WTC11 (cell line): ENCODE results near the gene CEP72.

Experiments
- CREB1 ChIP-seq: sonication (generic); formaldehyde crosslinking; IDR thresholded peaks from 2 replicates; pipeline ENCODE4 v1.8.0; 2023; ENCODE audit warnings: mild to moderate bottlenecking, missing genetic modification reagents
- ETV6 ChIP-seq: sonication (generic); formaldehyde crosslinking; IDR thresholded peaks from 2 replicates; pipeline ENCODE4 v1.8.1; 2022; ENCODE audit warnings: mild to moderate bottlenecking, missing genetic modification reagents
- GRHL2 ChIP-seq: fragments of 250-450 bp; sonication (Bioruptor Pico); IDR thresholded peaks from 2 replicates; pipeline ENCODE4 v1.8.0; 2022; ENCODE audit warnings: mild to moderate bottlenecking, moderate library complexity; ENCODE audit not compliant: insufficient replicate concordance, severe bottlenecking
- JUN ChIP-seq: sonication (generic); formaldehyde crosslinking; IDR thresholded peaks from 2 replicates; pipeline ENCODE4 v1.8.0; 2023; ENCODE audit warnings: mild to moderate bottlenecking, missing genetic modification reagents
- SP1 ChIP-seq: sonication (generic); formaldehyde crosslinking; conservative IDR thresholded peaks from 2 replicates; pipeline ENCODE4 v1.8.1; 2022; ENCODE audit warnings: missing genetic modification reagents
- TEAD4 ChIP-seq: sonication (generic); formaldehyde crosslinking; IDR thresholded peaks from 2 replicates; pipeline ENCODE4 v1.8.0; 2022; ENCODE audit warnings: mild to moderate bottlenecking, missing genetic modification reagents
- ZNF263 ChIP-seq: sonication (generic); formaldehyde crosslinking; IDR thresholded peaks from 2 replicates; pipeline ENCODE4 v1.8.1; 2022; ENCODE audit warnings: low read depth, mild to moderate bottlenecking, moderate library complexity, missing genetic modification reagents
- ZNF512 ChIP-seq: sonication (generic); formaldehyde crosslinking; IDR thresholded peaks from 2 replicates; pipeline ENCODE4 v1.8.1; 2022; ENCODE audit warnings: missing genetic modification reagents, borderline replicate concordance
- TF ChIP-seq, protein P1 (sequence below): fragments of 200-600 bp; IDR thresholded peaks from 2 replicates; pipeline ENCODE4 v1.8.0; 2022; ENCODE audit warnings: antibody characterized with exemption
- TF ChIP-seq, protein P2 (sequence below): sonication (generic); formaldehyde crosslinking; IDR thresholded peaks from 2 replicates; pipeline ENCODE4 v1.8.0; 2022; ENCODE audit warnings: mild to moderate bottlenecking, missing genetic modification reagents
- TF ChIP-seq, protein P3 (sequence below): fragments of 250-450 bp; sonication (Bioruptor Pico); IDR thresholded peaks from 2 replicates; pipeline ENCODE4 v1.9.0; 2021; ENCODE audit warnings: moderate library complexity, mild to moderate bottlenecking, inconsistent platforms, borderline replicate concordance
- TF ChIP-seq, protein P4 (sequence below): sonication (generic); formaldehyde crosslinking; conservative IDR thresholded peaks from 2 replicates; pipeline ENCODE4 v1.8.1; 2023; ENCODE audit warnings: mild to moderate bottlenecking, low read depth, missing genetic modification reagents, moderate library complexity

DNA sequence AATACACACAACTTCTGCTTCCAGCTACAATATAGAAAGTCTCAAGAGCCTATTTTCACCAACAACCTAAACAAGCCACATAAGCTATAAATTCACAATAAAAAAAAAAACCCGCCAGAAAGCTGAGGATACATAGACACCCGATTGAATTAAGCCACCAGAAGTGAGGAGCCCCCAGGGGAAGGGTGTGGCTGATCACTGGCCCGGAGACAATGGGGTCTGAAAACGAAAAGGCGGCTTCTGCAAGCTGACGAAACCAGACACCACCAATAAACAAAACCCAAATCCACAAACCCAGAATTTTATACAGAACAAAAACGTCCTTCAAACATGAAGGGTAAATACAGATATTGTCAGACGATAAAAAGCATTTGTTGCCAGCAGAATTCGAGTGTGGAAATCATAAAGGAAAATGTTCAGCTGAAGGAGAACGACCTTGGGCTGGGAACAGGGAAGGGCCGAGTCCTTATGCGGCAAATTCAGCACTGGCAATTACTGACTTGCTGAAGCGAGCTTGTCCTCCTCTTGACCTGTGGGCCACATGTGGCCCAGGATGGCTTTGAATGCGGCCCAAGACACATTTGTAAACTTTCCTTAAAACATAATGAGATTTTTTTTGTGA lies 39.6 kb upstream of the CEP72 start:
- TF ChIP-seq ZNF263 (CRISPR knock-in tag) (no peak), JUN (CRISPR knock-in tag) (no peak), TEAD4 (CRISPR knock-in tag) (no peak), ZNF512 (no peak), ETV6 (CRISPR knock-in tag) (no peak), CREB1 (CRISPR knock-in tag) (no peak), GRHL2 (no peak), SP1 (CRISPR knock-in tag) (no peak)
- TF ChIP-seq, protein P1, sequence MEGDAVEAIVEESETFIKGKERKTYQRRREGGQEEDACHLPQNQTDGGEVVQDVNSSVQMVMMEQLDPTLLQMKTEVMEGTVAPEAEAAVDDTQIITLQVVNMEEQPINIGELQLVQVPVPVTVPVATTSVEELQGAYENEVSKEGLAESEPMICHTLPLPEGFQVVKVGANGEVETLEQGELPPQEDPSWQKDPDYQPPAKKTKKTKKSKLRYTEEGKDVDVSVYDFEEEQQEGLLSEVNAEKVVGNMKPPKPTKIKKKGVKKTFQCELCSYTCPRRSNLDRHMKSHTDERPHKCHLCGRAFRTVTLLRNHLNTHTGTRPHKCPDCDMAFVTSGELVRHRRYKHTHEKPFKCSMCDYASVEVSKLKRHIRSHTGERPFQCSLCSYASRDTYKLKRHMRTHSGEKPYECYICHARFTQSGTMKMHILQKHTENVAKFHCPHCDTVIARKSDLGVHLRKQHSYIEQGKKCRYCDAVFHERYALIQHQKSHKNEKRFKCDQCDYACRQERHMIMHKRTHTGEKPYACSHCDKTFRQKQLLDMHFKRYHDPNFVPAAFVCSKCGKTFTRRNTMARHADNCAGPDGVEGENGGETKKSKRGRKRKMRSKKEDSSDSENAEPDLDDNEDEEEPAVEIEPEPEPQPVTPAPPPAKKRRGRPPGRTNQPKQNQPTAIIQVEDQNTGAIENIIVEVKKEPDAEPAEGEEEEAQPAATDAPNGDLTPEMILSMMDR, result no peak
- TF ChIP-seq, protein P2, sequence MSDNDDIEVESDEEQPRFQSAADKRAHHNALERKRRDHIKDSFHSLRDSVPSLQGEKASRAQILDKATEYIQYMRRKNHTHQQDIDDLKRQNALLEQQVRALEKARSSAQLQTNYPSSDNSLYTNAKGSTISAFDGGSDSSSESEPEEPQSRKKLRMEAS, result no peak
- TF ChIP-seq, protein P3, sequence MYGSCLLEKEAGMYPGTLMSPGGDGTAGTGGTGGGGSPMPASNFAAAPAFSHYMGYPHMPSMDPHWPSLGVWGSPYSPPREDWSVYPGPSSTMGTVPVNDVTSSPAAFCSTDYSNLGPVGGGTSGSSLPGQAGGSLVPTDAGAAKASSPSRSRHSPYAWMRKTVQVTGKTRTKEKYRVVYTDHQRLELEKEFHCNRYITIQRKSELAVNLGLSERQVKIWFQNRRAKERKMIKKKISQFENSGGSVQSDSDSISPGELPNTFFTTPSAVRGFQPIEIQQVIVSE (CRISPR knock-in tag), result no peak
- TF ChIP-seq, protein P4, sequence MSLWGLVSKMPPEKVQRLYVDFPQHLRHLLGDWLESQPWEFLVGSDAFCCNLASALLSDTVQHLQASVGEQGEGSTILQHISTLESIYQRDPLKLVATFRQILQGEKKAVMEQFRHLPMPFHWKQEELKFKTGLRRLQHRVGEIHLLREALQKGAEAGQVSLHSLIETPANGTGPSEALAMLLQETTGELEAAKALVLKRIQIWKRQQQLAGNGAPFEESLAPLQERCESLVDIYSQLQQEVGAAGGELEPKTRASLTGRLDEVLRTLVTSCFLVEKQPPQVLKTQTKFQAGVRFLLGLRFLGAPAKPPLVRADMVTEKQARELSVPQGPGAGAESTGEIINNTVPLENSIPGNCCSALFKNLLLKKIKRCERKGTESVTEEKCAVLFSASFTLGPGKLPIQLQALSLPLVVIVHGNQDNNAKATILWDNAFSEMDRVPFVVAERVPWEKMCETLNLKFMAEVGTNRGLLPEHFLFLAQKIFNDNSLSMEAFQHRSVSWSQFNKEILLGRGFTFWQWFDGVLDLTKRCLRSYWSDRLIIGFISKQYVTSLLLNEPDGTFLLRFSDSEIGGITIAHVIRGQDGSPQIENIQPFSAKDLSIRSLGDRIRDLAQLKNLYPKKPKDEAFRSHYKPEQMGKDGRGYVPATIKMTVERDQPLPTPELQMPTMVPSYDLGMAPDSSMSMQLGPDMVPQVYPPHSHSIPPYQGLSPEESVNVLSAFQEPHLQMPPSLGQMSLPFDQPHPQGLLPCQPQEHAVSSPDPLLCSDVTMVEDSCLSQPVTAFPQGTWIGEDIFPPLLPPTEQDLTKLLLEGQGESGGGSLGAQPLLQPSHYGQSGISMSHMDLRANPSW (CRISPR knock-in tag), result no peak
